AG04449 (cell line): Measurements from ENCODE around the gene VAV1.

Experiments used
- CTCF ChIA-PET: fragments of 350-600 bp; formaldehyde crosslinking; extraction: SDS; loops from one replicate; lab custom pipeline; 2021; ENCODE audit warnings: antibody characterized with exemption; lab: Yijun Ruan, JAX
- POLR2A ChIA-PET: fragments of 400-600, 350-600 bp; formaldehyde crosslinking; extraction: SDS; loops from one replicate; lab custom pipeline; 2020; ENCODE audit warnings: antibody characterized with exemption, inconsistent platforms; lab: Yijun Ruan, JAX
- DNase-seq: peaks from one replicate; pipeline ENCODE4 v3.0.0-alpha.2; 2010; ENCODE audit warnings: low read depth, low spot score
- H3K4me3 ChIP-seq: 2 replicates; pipeline ENCODE4 v1.5.1; 2011; ENCODE audit warnings: low read depth, mild to moderate bottlenecking, control low read depth, low read length
- CTCF ChIP-seq: IDR thresholded peaks from one replicate; pipeline ENCODE4 v1.5.1; 2011; ENCODE audit warnings: mild to moderate bottlenecking, moderate library complexity, low read length, control low read depth, inconsistent platforms; ENCODE audit not compliant: insufficient read depth; ENCODE audit errors: missing control alignments

Gene VAV1

GRCh38 chr19:6732803-6733337 is 39.6 kb upstream of the VAV1 start:
- no peak for TF ChIP-seq CTCF
- ChIA-PET POLR2A (no interaction called here), CTCF (interaction anchor here (0.8 to 1.3 kb wide), 4 partner anchors 12 to 215 kb away, joined by 3 to 4 read pairs (median 4); partner anchors contain the start of genes C3 and TNFSF9)

GRCh38 chr19:6733338-6734095 is 39.0 kb upstream of the VAV1 start:
- no peak overlapping the region for H3K4me3 ChIP-seq
- DNase-seq: no peak
- TF ChIP-seq CTCF: no peak
- ChIA-PET CTCF (interaction anchor here (0.8 to 1.3 kb wide), 4 partner anchors 13 to 216 kb away, joined by 3 to 4 read pairs (median 4); partner anchors contain the start of genes C3 and TNFSF9), POLR2A (no interaction called here)

More at GRCh38 chr19:6732803-6733337, 39.6 kb upstream of the VAV1 start:
- DNase-seq: no peak
- H3K4me3 ChIP-seq: no peak overlapping the region

- ChIA-PET POLR2A (no interaction called here), CTCF (interaction anchor here (1.1 to 1.3 kb wide), 2 partner anchors 13 to 203 kb away, joined by 3 to 4 read pairs; partner anchors contain the start of genes C3 and TNFSF9)
- no peak for DNase-seq
- TF ChIP-seq CTCF: no peak
- no peak overlapping the region for H3K4me3 ChIP-seq
Measured at GRCh38 chr19:6734096-6734696, 38.3 kb upstream of the VAV1 start.

GRCh38 chr19:6735181-6735911 is 37.2 kb upstream of the VAV1 start:
- ChIA-PET POLR2A (no interaction called here), CTCF (interaction anchor here (1.2 to 4.4 kb wide), 4 partner anchors 10 to 218 kb away, joined by 5 to 131 read pairs (median 8); no protein-coding TSS in a partner anchor)
- no peak for TF ChIP-seq CTCF
- peak overlapping the region; percentile 76 for H3K4me3 ChIP-seq
- DNase-seq: no peak

- ChIA-PET CTCF (interaction anchor here (1.0 to 4.4 kb wide), 8 partner anchors 8 to 260 kb away, joined by 3 to 131 read pairs (median 6); no protein-coding TSS in a partner anchor), POLR2A (interaction anchor here (0.6 to 1.0 kb wide), 4 partner anchors 127 to 364 kb away, joined by 3 to 11 read pairs (median 4); partner anchors contain the start of genes ALKBH7 and TNFSF9)
- peak overlapping the region; percentile 76 for H3K4me3 ChIP-seq
- peak; percentile 85 for TF ChIP-seq CTCF
- peak; percentile 52 for DNase-seq
Measured at GRCh38 chr19:6736169-6736916, 36.2 kb upstream of the VAV1 start.
